Measurements from ENCODE around the gene FGF8.

FGF8 gene

DNA sequence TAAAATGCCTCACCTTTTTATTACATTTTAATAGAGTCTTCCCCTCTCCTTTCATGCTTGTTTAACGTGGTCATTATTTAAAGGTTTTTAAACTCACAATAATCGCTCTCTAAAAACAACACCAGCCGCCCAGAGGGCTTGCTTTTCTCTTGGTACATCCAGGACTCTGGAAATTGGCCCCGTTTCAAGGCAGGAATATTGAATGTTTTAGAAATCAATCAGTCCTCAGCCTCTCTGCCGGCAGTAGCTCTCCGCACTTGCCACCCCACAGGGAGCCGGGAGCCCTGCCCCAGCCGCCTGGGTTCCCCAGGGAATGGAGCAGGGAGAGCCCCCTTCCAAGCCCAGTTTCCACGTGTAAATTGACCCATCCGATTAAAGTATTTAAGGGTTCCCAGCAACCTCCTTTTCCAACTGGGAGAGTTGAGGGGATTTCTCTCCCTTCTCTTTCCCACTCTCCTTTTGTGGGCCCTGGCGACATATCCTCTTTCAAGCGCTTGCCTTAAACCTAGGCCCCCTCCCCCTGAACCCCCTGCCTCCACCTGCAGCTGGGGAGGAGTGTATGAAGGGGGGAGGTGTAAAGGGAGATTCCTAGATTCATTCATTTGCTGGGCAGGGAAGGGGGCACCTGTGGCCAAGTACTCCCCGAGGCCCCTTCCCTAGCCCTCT, 1.9 kb downstream of the FGF8 start:
- Histone ChIP-seq H3K4me2 (no peak overlapping the region), H2AFZ (ENCODE audit: low read depth) (no peak overlapping the region), H3K27ac (no peak overlapping the region), H3K79me2 (ENCODE audit: insufficient read depth, low read depth) (no peaks in the 10 kb centered on the region), H3K4me3 (IDR thresholded peaks at IDR 0.05; ENCODE audit: insufficient read depth, low read depth, low read length) (no peak overlapping the region), H3K9ac (no peak overlapping the region), H3K27me3 (ENCODE audit: insufficient read depth, low read depth) (peaks cover 22% of the 10 kb centered on the region), H4K20me1 (ENCODE audit: insufficient read depth) (no peaks in the 10 kb centered on the region), H3K36me3 (ENCODE audit: insufficient read depth) (no peaks in the 10 kb centered on the region), H3K4me1 (ENCODE audit: low read depth, poor library complexity, severe bottlenecking) (no peaks in the 10 kb centered on the region)
- TF ChIP-seq, protein P1, sequence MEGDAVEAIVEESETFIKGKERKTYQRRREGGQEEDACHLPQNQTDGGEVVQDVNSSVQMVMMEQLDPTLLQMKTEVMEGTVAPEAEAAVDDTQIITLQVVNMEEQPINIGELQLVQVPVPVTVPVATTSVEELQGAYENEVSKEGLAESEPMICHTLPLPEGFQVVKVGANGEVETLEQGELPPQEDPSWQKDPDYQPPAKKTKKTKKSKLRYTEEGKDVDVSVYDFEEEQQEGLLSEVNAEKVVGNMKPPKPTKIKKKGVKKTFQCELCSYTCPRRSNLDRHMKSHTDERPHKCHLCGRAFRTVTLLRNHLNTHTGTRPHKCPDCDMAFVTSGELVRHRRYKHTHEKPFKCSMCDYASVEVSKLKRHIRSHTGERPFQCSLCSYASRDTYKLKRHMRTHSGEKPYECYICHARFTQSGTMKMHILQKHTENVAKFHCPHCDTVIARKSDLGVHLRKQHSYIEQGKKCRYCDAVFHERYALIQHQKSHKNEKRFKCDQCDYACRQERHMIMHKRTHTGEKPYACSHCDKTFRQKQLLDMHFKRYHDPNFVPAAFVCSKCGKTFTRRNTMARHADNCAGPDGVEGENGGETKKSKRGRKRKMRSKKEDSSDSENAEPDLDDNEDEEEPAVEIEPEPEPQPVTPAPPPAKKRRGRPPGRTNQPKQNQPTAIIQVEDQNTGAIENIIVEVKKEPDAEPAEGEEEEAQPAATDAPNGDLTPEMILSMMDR (conservative IDR thresholded peaks at IDR 0.05; ENCODE audit: low read depth, low read length): no peak

DNA sequence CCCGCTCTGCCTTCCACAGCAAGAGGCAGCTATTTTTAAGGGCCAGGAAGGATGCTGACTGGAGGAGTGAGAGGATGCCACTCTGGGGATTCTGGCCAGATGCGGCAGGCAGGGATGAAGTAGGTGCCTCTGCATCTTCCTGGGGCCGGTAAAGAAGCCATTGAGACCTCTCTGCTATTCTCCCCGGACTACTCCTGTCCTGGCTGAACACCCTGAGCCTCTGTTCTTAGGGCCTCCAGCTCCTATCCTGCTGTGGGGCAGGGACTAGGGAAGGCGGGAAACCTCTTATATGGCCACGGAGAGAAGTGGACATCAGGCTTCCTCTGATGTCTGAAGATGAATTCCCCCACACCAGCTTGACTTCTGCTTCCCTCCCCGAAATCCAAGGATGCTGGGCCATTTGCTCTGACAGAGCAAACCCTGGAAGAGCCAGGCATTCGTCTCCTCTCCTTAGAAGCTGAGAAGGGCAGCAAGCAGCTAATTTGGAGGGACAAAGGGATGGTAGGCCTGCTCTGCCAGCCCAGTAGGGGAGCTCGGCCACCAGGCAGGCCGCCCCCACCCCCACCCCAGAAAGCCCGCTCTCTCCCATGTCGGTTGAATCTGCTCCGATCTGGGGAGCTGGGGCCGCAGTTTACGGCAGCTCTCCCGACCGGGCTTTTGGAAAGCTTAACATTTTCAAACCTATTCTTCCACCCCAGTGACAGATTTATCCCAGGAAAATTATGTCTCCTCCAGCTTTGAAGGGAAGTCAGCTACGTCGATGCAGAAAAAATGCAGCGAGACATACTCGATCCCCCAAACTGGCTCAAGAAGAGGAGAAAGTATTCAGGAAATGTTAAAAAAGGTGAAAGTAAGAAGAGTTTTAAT, 2.8 kb downstream of the FGF8 start:
- H3K27me3 ChIP-seq (ENCODE audit: insufficient read depth, low read depth): peaks cover 22% of the 10 kb centered on the region
- H2AFZ ChIP-seq (ENCODE audit: low read depth): no peak overlapping the region
- H3K4me2 ChIP-seq: no peak overlapping the region
- H4K20me1 ChIP-seq (ENCODE audit: insufficient read depth): no peaks in the 10 kb centered on the region
- H3K4me1 ChIP-seq (ENCODE audit: low read depth, poor library complexity, severe bottlenecking): no peaks in the 10 kb centered on the region
- TF ChIP-seq, protein P1 (conservative IDR thresholded peaks at IDR 0.05; ENCODE audit: low read depth, low read length): no peak
- H3K4me3 ChIP-seq (IDR thresholded peaks at IDR 0.05; ENCODE audit: insufficient read depth, low read depth, low read length): no peak overlapping the region
- H3K27ac ChIP-seq: no peak overlapping the region
- H3K79me2 ChIP-seq (ENCODE audit: insufficient read depth, low read depth): no peaks in the 10 kb centered on the region
- H3K36me3 ChIP-seq (ENCODE audit: insufficient read depth): no peaks in the 10 kb centered on the region
- no peak overlapping the region for H3K9ac ChIP-seq

DNA sequence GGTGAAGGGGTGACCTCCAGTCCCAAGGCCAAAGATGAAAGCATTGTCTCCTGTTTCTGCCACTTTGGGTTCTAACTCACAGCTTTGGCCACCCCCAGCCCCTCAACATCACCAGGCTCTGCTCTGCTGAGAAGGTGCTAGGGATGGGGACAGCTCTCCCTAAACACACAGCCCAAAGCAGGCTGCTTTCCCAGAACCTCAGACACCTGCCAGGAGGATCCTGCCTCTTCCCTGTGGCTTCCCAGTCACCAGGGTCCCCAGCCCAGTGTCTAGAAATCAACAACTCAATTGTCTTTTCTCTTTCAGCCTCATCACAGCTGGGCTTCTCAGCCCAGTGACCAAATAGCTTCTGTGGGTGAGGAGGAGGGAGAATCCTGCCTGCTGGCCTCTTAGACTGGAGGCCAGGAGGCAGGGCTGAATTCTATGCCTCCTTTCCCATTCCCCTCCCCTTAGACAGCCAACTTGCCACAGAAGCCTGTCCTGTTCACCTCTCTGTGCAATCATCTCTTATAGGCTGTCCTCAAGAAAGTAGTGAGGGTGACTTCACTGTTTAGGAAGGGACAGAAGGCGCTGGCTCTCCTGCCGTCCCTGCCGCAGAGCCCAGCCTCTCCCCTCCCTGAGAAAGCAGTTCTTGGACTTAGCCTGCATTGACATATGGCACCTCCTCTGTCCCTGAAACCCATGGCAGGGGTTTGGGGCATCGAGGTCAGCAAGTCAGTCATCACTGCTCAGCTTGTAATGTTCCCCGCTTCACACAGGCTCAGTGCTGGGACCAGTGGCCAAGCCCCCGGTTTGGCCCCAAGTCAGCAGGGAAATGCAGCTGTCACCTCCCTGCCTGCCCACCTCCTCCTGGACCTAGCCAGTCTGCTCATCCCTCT, 3.7 kb downstream of the FGF8 start:
- Histone ChIP-seq H3K27ac (no peak overlapping the region), H3K36me3 (ENCODE audit: insufficient read depth) (no peaks in the 10 kb centered on the region), H4K20me1 (ENCODE audit: insufficient read depth) (no peaks in the 10 kb centered on the region), H2AFZ (ENCODE audit: low read depth) (no peak overlapping the region), H3K9ac (no peak overlapping the region), H3K4me2 (no peak overlapping the region), H3K4me3 (IDR thresholded peaks at IDR 0.05; ENCODE audit: insufficient read depth, low read depth, low read length) (no peak overlapping the region), H3K27me3 (ENCODE audit: insufficient read depth, low read depth) (peaks cover 22% of the 10 kb centered on the region), H3K79me2 (ENCODE audit: insufficient read depth, low read depth) (no peaks in the 10 kb centered on the region), H3K4me1 (ENCODE audit: low read depth, poor library complexity, severe bottlenecking) (no peaks in the 10 kb centered on the region)
- TF ChIP-seq, protein P1 (conservative IDR thresholded peaks at IDR 0.05; ENCODE audit: low read depth, low read length): no peak

DNA sequence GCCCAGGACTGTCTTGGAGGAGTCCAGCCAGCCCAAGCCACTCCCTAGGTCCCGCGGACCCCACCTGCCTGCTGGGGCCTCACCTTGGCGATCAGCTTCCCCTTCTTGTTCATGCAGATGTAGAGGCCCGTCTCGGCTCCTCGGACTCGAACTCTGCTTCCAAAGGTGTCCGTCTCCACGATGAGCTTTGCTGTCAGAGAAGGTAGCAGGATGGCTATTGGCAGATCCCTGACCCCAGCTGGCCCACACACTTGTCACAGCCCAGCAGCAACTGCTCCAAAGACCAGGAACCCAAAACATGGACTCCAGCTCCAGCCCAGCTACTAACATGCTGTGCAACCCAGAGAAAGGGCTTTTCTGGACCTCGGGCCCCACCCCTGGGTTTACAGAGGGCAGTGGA, 4.5 kb downstream of the FGF8 start:
- H3K27me3 ChIP-seq (ENCODE audit: insufficient read depth, low read depth): peaks cover 22% of the 10 kb centered on the region

More for the DNA sequence above, 4.5 kb downstream of the FGF8 start:
- H3K4me3 ChIP-seq (IDR thresholded peaks at IDR 0.05; ENCODE audit: insufficient read depth, low read depth, low read length): no peak overlapping the region
- H2AFZ ChIP-seq (ENCODE audit: low read depth): no peak overlapping the region
- H3K79me2 ChIP-seq (ENCODE audit: insufficient read depth, low read depth): no peaks in the 10 kb centered on the region
- no peak overlapping the region for H3K27ac ChIP-seq
- no peak overlapping the region for H3K9ac ChIP-seq
- no peaks in the 10 kb centered on the region for H3K36me3 ChIP-seq (ENCODE audit: insufficient read depth)
- H3K4me2 ChIP-seq: no peak overlapping the region
- H3K4me1 ChIP-seq (ENCODE audit: low read depth, poor library complexity, severe bottlenecking): no peaks in the 10 kb centered on the region
- no peaks in the 10 kb centered on the region for H4K20me1 ChIP-seq (ENCODE audit: insufficient read depth)
- TF ChIP-seq, protein P1 (conservative IDR thresholded peaks at IDR 0.05; ENCODE audit: low read depth, low read length): no peak

All from KMS-11 (cell line).